Endothelial cell of umbilical vein (primary cell): ENCODE data around the gene ACR. TPM values are rescaled to one million over a fixed set of nuclear protein-coding genes. Genes with fewer than 3 reads are reported as not detected.

ENCODE experiments used
- BruUV-seq: library from RNA; stranded (reverse); fragments of 400-500 nt; replicated peaks from 2 replicates; lab custom pipeline; 2021; lab: Mats Ljungman, UMichigan
- CTCF ChIA-PET: fragments of 300-600, 350-600 bp; sonication (Branson Sonifier 250); formaldehyde crosslinking; loops from one replicate; lab custom pipeline; 2021; ENCODE audit warnings: antibody characterized with exemption, inconsistent platforms; lab: Charles Lee
- POLR2A ChIA-PET: fragments of 300-600, 350-600 bp; sonication (Branson Sonifier 250); formaldehyde crosslinking; loops from one replicate; lab custom pipeline; 2021; ENCODE audit warnings: antibody characterized with exemption, inconsistent platforms; lab: Charles Lee
- DNase-seq: peaks from one replicate; pipeline ENCODE4 v3.0.0-alpha.2; 2011; ENCODE audit warnings: low read depth, low spot score
- FAIRE-seq: peaks from 2 replicates; lab custom pipeline; 2011; peaks lifted over from hg19 to GRCh38; lab: Jason Lieb, UNC
- H2AFZ ChIP-seq: 2 replicates; pipeline ENCODE4 v1.6.0; 2012; ENCODE audit warnings: low read depth, low read length, control low read depth, inconsistent platforms
- H3K27ac ChIP-seq: 2 replicates; pipeline ENCODE4 v1.5.1; 2011; ENCODE audit warnings: low read depth, mild to moderate bottlenecking, control low read depth, low read length, moderate library complexity; ENCODE audit not compliant: insufficient read depth
- H3K27me3 ChIP-seq, 2 experiments: 2 replicates each; pipeline versions ENCODE4 v1.6.0 to v1.6.1; 2011; ENCODE audit warnings: low read length in 2 of 2, mixed read lengths in 1 of 2; ENCODE audit not compliant: control insufficient read depth in 2 of 2, insufficient read depth in 2 of 2
- H3K36me3 ChIP-seq, 2 experiments: 2 replicates in 1 of 2; 3 replicates in 1 of 2; pipeline ENCODE4 v1.5.1; 2011; ENCODE audit warnings: low read length in 2 of 2, mild to moderate bottlenecking in 1 of 2, moderate library complexity in 1 of 2; ENCODE audit not compliant: control insufficient read depth in 2 of 2, insufficient read depth in 2 of 2; ENCODE audit errors: extremely low read depth in 1 of 2
- H3K4me1 ChIP-seq: 3 replicates; pipeline ENCODE4 v1.5.1; 2011; ENCODE audit warnings: mild to moderate bottlenecking, low read length; ENCODE audit not compliant: control insufficient read depth, insufficient read depth; ENCODE audit errors: extremely low read depth
- H3K4me2 ChIP-seq: 2 replicates; pipeline ENCODE4 v1.6.1; 2011; ENCODE audit warnings: low read length, control low read depth, mixed read lengths; ENCODE audit not compliant: insufficient read depth
- H3K4me3 ChIP-seq, 3 experiments: fragments of 200-600 bp in 1 of 3; sonication (generic), shearing (Covaris generic) in 1 of 3; replicated peaks in 1 of 3; 2 replicates each; pipeline ENCODE4 v1.5.1; 2011 to 2016; ENCODE audit warnings: control low read depth in 3 of 3, low read length in 3 of 3, mild to moderate bottlenecking in 2 of 3, inconsistent platforms in 1 of 3, low read depth in 1 of 3, moderate library complexity in 1 of 3; ENCODE audit not compliant: insufficient read depth in 1 of 3
- H3K79me2 ChIP-seq: 2 replicates; pipeline ENCODE4 v1.6.0; 2012; ENCODE audit warnings: low read length, inconsistent platforms; ENCODE audit not compliant: control insufficient read depth, insufficient read depth
- H3K9ac ChIP-seq: replicated peaks from 2 replicates; pipeline ENCODE3; 2011; ENCODE audit warnings: low read length, control low read depth; ENCODE audit not compliant: insufficient read depth; ENCODE audit errors: extremely low read depth
- H3K9me1 ChIP-seq: replicated peaks from 3 replicates; pipeline ENCODE4 v1.6.0; 2011; ENCODE audit warnings: mild to moderate bottlenecking, low read length; ENCODE audit not compliant: control insufficient read depth, insufficient read depth; ENCODE audit errors: extremely low read depth
- H3K9me3 ChIP-seq: replicated peaks from 2 replicates; pipeline ENCODE4 v1.5.1; 2012; ENCODE audit warnings: low read length, inconsistent platforms; ENCODE audit not compliant: control insufficient read depth, insufficient read depth
- H4K20me1 ChIP-seq: replicated peaks from 2 replicates; pipeline ENCODE3; 2011; ENCODE audit warnings: mild to moderate bottlenecking, low read length; ENCODE audit not compliant: control insufficient read depth, insufficient read depth; ENCODE audit errors: extremely low read depth
- EZH2 ChIP-seq: IDR thresholded peaks from 2 replicates; pipeline ENCODE4 v1.6.1; 2012; ENCODE audit warnings: borderline replicate concordance, low read depth, mild to moderate bottlenecking, moderate library complexity, low read length, inconsistent platforms; ENCODE audit not compliant: severe bottlenecking
- FOS ChIP-seq: IDR thresholded peaks from 2 replicates; pipeline ENCODE4 v1.6.1; 2011; ENCODE audit warnings: mild to moderate bottlenecking, low read length, moderate library complexity, borderline replicate concordance; ENCODE audit not compliant: insufficient read depth
- GATA2 ChIP-seq: IDR thresholded peaks from 2 replicates; pipeline ENCODE4 v1.7.0; 2011; ENCODE audit warnings: low read depth, mild to moderate bottlenecking, moderate library complexity, mixed read lengths, low read length; ENCODE audit not compliant: insufficient read length, insufficient read depth
- JUN ChIP-seq: IDR thresholded peaks from 2 replicates; pipeline ENCODE4 v1.6.1; 2011; ENCODE audit warnings: borderline replicate concordance, low read depth; ENCODE audit not compliant: insufficient read length, insufficient read depth
- POLR2A ChIP-seq: IDR thresholded peaks from 2 replicates; pipeline ENCODE4 v1.6.1; 2012; ENCODE audit warnings: low read depth, mild to moderate bottlenecking, control low read depth, low read length
- POLR2AphosphoS5 ChIP-seq: IDR thresholded peaks from 2 replicates; pipeline ENCODE4 v1.6.1; 2012; ENCODE audit warnings: low read depth, mild to moderate bottlenecking, control low read depth, low read length, moderate library complexity; ENCODE audit not compliant: insufficient read depth
- dilution Hi-C: fragments of 300-500 bp; cut with MboI; formaldehyde crosslinking; loops from one replicate; pipeline ENCODE4 v1.15.0; 2019; ENCODE audit warnings: low sequenced_read_pairs; ENCODE audit not compliant: extremely low pct_ligation_motif_present
- intact Hi-C: fragments of 100-400 bp; cut with micrococcal nuclease; formaldehyde crosslinking; loops from one replicate; pipeline ENCODE4 v1.10.0; 2022
- polyA plus RNA-seq, 4 experiments: library from polyadenylated mRNA; depleted of rRNA in 3 of 4; stranded (reverse) in 3 of 4; unstranded in 1 of 4; fragments of >200 nt; gene quantifications; 2 replicates each; pipeline versions ENCODE4 v1.2.1 to v1.2.3, GENCODE V29; 2011 to 2012; ENCODE audit warnings: missing spikeins in 1 of 4
- total RNA-seq: library from RNA; stranded (reverse); gene quantifications from 2 replicates; pipeline ENCODE4 v1.2.3, GENCODE V29; 2021

The ACR gene
- total and polyA plus RNA-seq, 2 donors (not counting 3 experiments of a cell fraction or from before 2014, with no cell fraction given) = 0.91 to 4.1 TPM

- CTCF ChIA-PET = interaction anchor here (1.1 kb wide), 1 partner anchor 108 kb away, joined by 3 read pairs; no protein-coding TSS in a partner anchor
- Histone ChIP-seq H3K79me2 (peaks cover 2% of the 10 kb centered on the region), H3K27ac (no peak overlapping the region), H3K4me1 (no peaks in the 10 kb centered on the region), H3K27me3 (no peaks in the 10 kb centered on the region), H3K4me3 (no peak overlapping the region), H3K4me2 (no peak overlapping the region), H3K9me1 (no peaks in the 10 kb centered on the region), H3K9me3 (no peaks in the 10 kb centered on the region), H3K9ac (no peak overlapping the region), H4K20me1 (no peaks in the 10 kb centered on the region), H2AFZ (no peak overlapping the region), H3K36me3 (peaks cover 7 to 10% of the 10 kb centered on the region in 2 experiments)
- intact Hi-C loops = no loop called here
- POLR2A ChIA-PET = no interaction called here
- no peak for DNase-seq
- BruUV-seq = no TSS peak
- dilution Hi-C loops = no loop called here
- TF ChIP-seq JUN = no peak
- TF ChIP-seq EZH2 = no peak
- TF ChIP-seq POLR2A = peak; percentile 67
- no peak for TF ChIP-seq FOS
- TF ChIP-seq POLR2AphosphoS5 = no peak
- no peak for FAIRE-seq
Measured at GRCh38 chr22:50734343-50734771, 3.6 kb upstream of the ACR start.

GRCh38 chr22:50734986-50735738, 2.8 kb upstream of the ACR start:
- dilution Hi-C loops = no loop called here
- no peak overlapping the region for H3K4me2 ChIP-seq
- no peak for TF ChIP-seq GATA2

More at GRCh38 chr22:50734986-50735738, 2.8 kb upstream of the ACR start:
- H3K9me1 ChIP-seq = no peaks in the 10 kb centered on the region
- peaks cover 2 to 3% of the 10 kb centered on the region in 2 experiments for H3K36me3 ChIP-seq
- H4K20me1 ChIP-seq = no peaks in the 10 kb centered on the region
- ChIA-PET CTCF (no interaction called here), POLR2A (no interaction called here)
- no peaks in the 10 kb centered on the region for H3K79me2 ChIP-seq
- no peak overlapping the region for H3K27ac ChIP-seq
- H3K9ac ChIP-seq = no peak overlapping the region
- BruUV-seq = no TSS peak
- H3K4me3 ChIP-seq = no peak overlapping the region
- no peak overlapping the region for H2AFZ ChIP-seq
- H3K27me3 ChIP-seq = no peaks in the 10 kb centered on the region
- no peaks in the 10 kb centered on the region for H3K4me1 ChIP-seq
- no peaks in the 10 kb centered on the region for H3K9me3 ChIP-seq
- FAIRE-seq (no peak), DNase-seq (no peak)
- intact Hi-C loops = no loop called here
